ENCODE data around the gene MBNL1. TPM values are rescaled to one million over a fixed set of nuclear protein-coding genes. Genes with fewer than 3 reads are reported as not detected.

MBNL1 gene
- total RNA-seq, 4 donors from 2014 or later: 353 to 653 (median 495) TPM

- no peaks in the 10 kb centered on the region for H3K4me1 ChIP-seq
- H3K36me3 ChIP-seq: no peaks in the 10 kb centered on the region
- H3K27ac ChIP-seq: no peak overlapping the region
- no peak for TF ChIP-seq EP300 (IDR thresholded peaks at IDR 0.05)
- TF ChIP-seq POLR2A (IDR thresholded peaks at IDR 0.05): no peak
- TF ChIP-seq CTCF (IDR thresholded peaks at IDR 0.05): no peak
- WGBS, 2 donors: 93 to 97% methylated on average over 2 of the region's 2 CpGs
- no peaks in the 10 kb centered on the region for H3K9me3 ChIP-seq
- DNase-seq (ENCODE audit: low spot score in 2 of 2): no peak
- H3K27me3 ChIP-seq: no peaks in the 10 kb centered on the region
- H3K4me3 ChIP-seq: no peak overlapping the region
These were observed 36.0 kb upstream of the MBNL1 start for GRCh38 chr3:152232679-152233078.

- 92 to 94% methylated on average over 3 of the region's 3 CpGs for WGBS, 2 donors
- Histone ChIP-seq H3K4me3 (no peak overlapping the region), H3K9me3 (no peaks in the 10 kb centered on the region), H3K27me3 (no peaks in the 10 kb centered on the region), H3K27ac (no peak overlapping the region), H3K36me3 (no peaks in the 10 kb centered on the region), H3K4me1 (no peaks in the 10 kb centered on the region)
- TF ChIP-seq CTCF (IDR thresholded peaks at IDR 0.05) (no peak), POLR2A (IDR thresholded peaks at IDR 0.05) (no peak), EP300 (IDR thresholded peaks at IDR 0.05) (no peak)
- DNase-seq (ENCODE audit: low spot score in 2 of 2): no peak
These were observed 33.9 kb upstream of the MBNL1 start for GRCh38 chr3:152234657-152235375.

- H3K4me3 ChIP-seq: no peak overlapping the region
- no peaks in the 10 kb centered on the region for H3K4me1 ChIP-seq
- H3K9me3 ChIP-seq: no peaks in the 10 kb centered on the region
- H3K27me3 ChIP-seq: no peaks in the 10 kb centered on the region
- no peak for DNase-seq (ENCODE audit: low spot score in 2 of 2)
- WGBS, 2 donors: 56 to 74% methylated on average over 1 of the region's 1 CpG
- no peak for TF ChIP-seq POLR2A (IDR thresholded peaks at IDR 0.05)
- no peak for TF ChIP-seq CTCF (IDR thresholded peaks at IDR 0.05)
- TF ChIP-seq EP300 (IDR thresholded peaks at IDR 0.05): no peak
- H3K36me3 ChIP-seq: no peaks in the 10 kb centered on the region
- H3K27ac ChIP-seq: no peak overlapping the region
These were observed 32.9 kb upstream of the MBNL1 start for GRCh38 chr3:152235709-152236298.

- DNase-seq (ENCODE audit: low spot score in 2 of 2): no peak
- Histone ChIP-seq H3K9me3 (no peaks in the 10 kb centered on the region), H3K36me3 (no peaks in the 10 kb centered on the region), H3K27me3 (no peaks in the 10 kb centered on the region), H3K4me3 (no peak overlapping the region), H3K27ac (no peak overlapping the region), H3K4me1 (no peaks in the 10 kb centered on the region)
- TF ChIP-seq EP300 (IDR thresholded peaks at IDR 0.05) (no peak), POLR2A (IDR thresholded peaks at IDR 0.05) (no peak), CTCF (IDR thresholded peaks at IDR 0.05) (no peak)
These were observed 32.0 kb upstream of the MBNL1 start for GRCh38 chr3:152236716-152237115.

GRCh38 chr3:152241142-152242017, 27.3 kb upstream of the MBNL1 start:
- Histone ChIP-seq H3K27ac (peak overlapping the region in 1 of 4 donors; percentile 29), H3K4me3 (no peak overlapping the region), H3K36me3 (no peaks in the 10 kb centered on the region), H3K4me1 (peaks cover 0 to 5% (median 0%) of the 10 kb centered on the region in 4 donors), H3K27me3 (no peaks in the 10 kb centered on the region), H3K9me3 (no peaks in the 10 kb centered on the region)
- 69 to 77% methylated on average over 2 of the region's 2 CpGs for WGBS, 2 donors
- TF ChIP-seq CTCF (IDR thresholded peaks at IDR 0.05): no peak
- TF ChIP-seq EP300 (IDR thresholded peaks at IDR 0.05): no peak
- DNase-seq (ENCODE audit: low spot score in 2 of 2): no peak

Data from tibial nerve (tissue), 4 donors.